ENCODE data around the gene FAM162B.

DNA sequence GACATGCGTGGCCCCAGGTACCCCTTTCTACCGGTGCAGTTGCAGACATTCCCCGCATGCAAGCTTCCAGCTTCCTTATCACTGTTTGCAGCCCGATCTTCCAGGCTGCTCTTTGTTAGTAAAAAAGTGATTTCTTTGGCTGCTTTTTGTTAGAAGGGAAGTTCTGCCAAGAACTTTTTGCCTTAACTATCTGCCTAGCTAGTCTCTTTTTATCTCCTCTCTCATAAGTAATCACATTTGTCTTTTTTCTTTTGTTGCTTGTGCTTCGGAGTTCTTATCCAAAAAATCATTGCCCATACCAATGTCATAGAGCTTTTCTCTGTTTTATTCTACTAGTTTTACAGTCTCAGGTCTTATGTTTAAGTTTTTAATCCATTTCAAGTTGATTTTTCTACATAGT lies 20.3 kb downstream of the FAM162B start:
- TF ChIP-seq, protein P1, sequence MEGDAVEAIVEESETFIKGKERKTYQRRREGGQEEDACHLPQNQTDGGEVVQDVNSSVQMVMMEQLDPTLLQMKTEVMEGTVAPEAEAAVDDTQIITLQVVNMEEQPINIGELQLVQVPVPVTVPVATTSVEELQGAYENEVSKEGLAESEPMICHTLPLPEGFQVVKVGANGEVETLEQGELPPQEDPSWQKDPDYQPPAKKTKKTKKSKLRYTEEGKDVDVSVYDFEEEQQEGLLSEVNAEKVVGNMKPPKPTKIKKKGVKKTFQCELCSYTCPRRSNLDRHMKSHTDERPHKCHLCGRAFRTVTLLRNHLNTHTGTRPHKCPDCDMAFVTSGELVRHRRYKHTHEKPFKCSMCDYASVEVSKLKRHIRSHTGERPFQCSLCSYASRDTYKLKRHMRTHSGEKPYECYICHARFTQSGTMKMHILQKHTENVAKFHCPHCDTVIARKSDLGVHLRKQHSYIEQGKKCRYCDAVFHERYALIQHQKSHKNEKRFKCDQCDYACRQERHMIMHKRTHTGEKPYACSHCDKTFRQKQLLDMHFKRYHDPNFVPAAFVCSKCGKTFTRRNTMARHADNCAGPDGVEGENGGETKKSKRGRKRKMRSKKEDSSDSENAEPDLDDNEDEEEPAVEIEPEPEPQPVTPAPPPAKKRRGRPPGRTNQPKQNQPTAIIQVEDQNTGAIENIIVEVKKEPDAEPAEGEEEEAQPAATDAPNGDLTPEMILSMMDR (IDR thresholded peaks at IDR 0.05; ENCODE audit: extremely low read depth in 1 of 2, insufficient read depth in 1 of 2, low read depth in 1 of 2, low read length in 2 of 2) = no peak
- no peak for TF ChIP-seq EZH2 (IDR thresholded peaks at IDR 0.05; ENCODE audit: borderline replicate concordance, low read depth, low read length, severe bottlenecking)
- TF ChIP-seq POLR2A (IDR thresholded peaks at IDR 0.05; ENCODE audit: low read depth, low read length) = no peak
- no peak for TF ChIP-seq POLR2AphosphoS5 (IDR thresholded peaks at IDR 0.05; ENCODE audit: insufficient read depth, low read depth, low read length)
- TF ChIP-seq, protein P2, sequence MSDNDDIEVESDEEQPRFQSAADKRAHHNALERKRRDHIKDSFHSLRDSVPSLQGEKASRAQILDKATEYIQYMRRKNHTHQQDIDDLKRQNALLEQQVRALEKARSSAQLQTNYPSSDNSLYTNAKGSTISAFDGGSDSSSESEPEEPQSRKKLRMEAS (IDR thresholded peaks at IDR 0.05; ENCODE audit: insufficient read depth, insufficient read length) = no peak
- TF ChIP-seq FOS (IDR thresholded peaks at IDR 0.05; ENCODE audit: borderline replicate concordance, insufficient read depth, low read length) = no peak
- TF ChIP-seq JUN (IDR thresholded peaks at IDR 0.05; ENCODE audit: borderline replicate concordance, insufficient read depth, insufficient read length, low read depth) = no peak
- no peak for TF ChIP-seq GATA2 (IDR thresholded peaks at IDR 0.05; ENCODE audit: insufficient read depth, insufficient read length, low read depth, low read length)
- no peak for TF ChIP-seq MYC (IDR thresholded peaks at IDR 0.05; ENCODE audit: low read depth, low read length)

Data from endothelial cell of umbilical vein (primary cell).